DOHH2 (cell line): Measurements from ENCODE around the gene SMARCA2.

Experiments
- H3F3A ChIP-seq: fragments of 200-600 bp; sonication (generic), shearing (Covaris generic); 2 replicates; pipeline ENCODE4 v1.6.0; 2016; ENCODE audit warnings: antibody characterized with exemption, mild to moderate bottlenecking; ENCODE audit not compliant: control insufficient read depth, insufficient read depth
- H3K27ac ChIP-seq: fragments of 200-600 bp; sonication (generic); 2 replicates; pipeline ENCODE4 v1.5.1; 2014; ENCODE audit warnings: low read depth, mild to moderate bottlenecking, low read length, moderate library complexity
- H3K27me3 ChIP-seq: fragments of 200-600 bp; sonication (generic); 2 replicates; pipeline ENCODE4 v1.6.1; 2014; ENCODE audit warnings: mild to moderate bottlenecking, low read length, mixed read lengths; ENCODE audit not compliant: control insufficient read depth
- H3K36me3 ChIP-seq: fragments of 200-600 bp; sonication (generic); 2 replicates; pipeline ENCODE4 v1.6.1; 2014; ENCODE audit warnings: mild to moderate bottlenecking, low read length, moderate library complexity, mixed read lengths; ENCODE audit not compliant: control insufficient read depth
- H3K4me1 ChIP-seq: fragments of 200-600 bp; sonication (generic); 2 replicates; pipeline ENCODE4 v1.6.1; 2014; ENCODE audit warnings: mild to moderate bottlenecking, low read length, mixed read lengths; ENCODE audit not compliant: control insufficient read depth
- H3K4me2 ChIP-seq: fragments of 200-600 bp; sonication (generic); 2 replicates; pipeline ENCODE4 v1.6.0; 2014; ENCODE audit warnings: mild to moderate bottlenecking, low read length, moderate library complexity
- H3K4me3 ChIP-seq: fragments of 200-600 bp; sonication (generic); 2 replicates; pipeline ENCODE4 v1.5.1; 2014; ENCODE audit warnings: mild to moderate bottlenecking, low read length, mixed read lengths
- H3K79me2 ChIP-seq: fragments of 200-600 bp; sonication (generic); 2 replicates; pipeline ENCODE4 v1.6.1; 2014; ENCODE audit warnings: mild to moderate bottlenecking, low read length, mixed read lengths; ENCODE audit not compliant: control insufficient read depth
- H3K9me2 ChIP-seq: fragments of 200-600 bp; sonication (generic); replicated peaks from 2 replicates; pipeline ENCODE4 v1.6.1; 2014; ENCODE audit warnings: mild to moderate bottlenecking, low read length, mixed read lengths; ENCODE audit not compliant: control insufficient read depth
- H3K9me3 ChIP-seq: fragments of 200-600 bp; sonication (generic); 2 replicates; pipeline ENCODE4 v1.6.1; 2014; ENCODE audit warnings: antibody characterized with exemption, low read length, mixed read lengths; ENCODE audit not compliant: control insufficient read depth, insufficient read depth
- H4K20me1 ChIP-seq: fragments of 200-600 bp; sonication (generic); 2 replicates; pipeline ENCODE4 v1.6.0; 2014; ENCODE audit warnings: low read depth, mild to moderate bottlenecking, antibody characterized with exemption, low read length, moderate library complexity; ENCODE audit not compliant: control insufficient read depth, insufficient read depth
- EZH2phosphoT487 ChIP-seq: fragments of 200-600 bp; sonication (generic); IDR thresholded peaks from 2 replicates; pipeline ENCODE4 v1.6.1; 2017; ENCODE audit warnings: borderline replicate concordance, mild to moderate bottlenecking, antibody characterized with exemption, low read length, moderate library complexity, mixed read lengths
- TF ChIP-seq, protein P1 (sequence below): fragments of 200-600 bp; sonication (generic); IDR thresholded peaks from one replicate; pipeline ENCODE4 v1.5.1; 2014; ENCODE audit warnings: antibody characterized with exemption, mild to moderate bottlenecking, low read depth, low read length; ENCODE audit not compliant: poor library complexity, severe bottlenecking

Gene SMARCA2

DNA sequence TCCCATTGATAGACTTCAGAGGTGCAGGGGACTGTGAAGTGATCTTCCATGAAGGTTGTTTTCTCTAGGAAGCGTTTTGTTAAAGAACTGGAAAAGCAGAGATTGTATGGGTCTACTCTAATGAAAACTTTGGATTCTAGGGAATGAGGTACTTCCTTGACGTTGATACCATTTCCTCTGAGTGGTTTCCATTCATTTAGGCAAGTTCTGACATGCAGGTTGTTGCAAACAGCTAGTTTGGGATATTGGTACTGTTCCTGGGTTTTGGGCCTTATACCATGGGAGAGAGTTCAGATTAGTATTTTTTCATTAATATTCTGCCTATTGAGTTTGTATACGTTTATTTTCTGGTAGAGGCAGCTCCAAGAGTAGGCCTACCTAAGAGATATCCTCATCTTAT, 25.7 kb downstream of the SMARCA2 start:
- no peaks in the 10 kb centered on the region for H4K20me1 ChIP-seq
- no peaks in the 10 kb centered on the region for H3K9me2 ChIP-seq
- H3K4me1 ChIP-seq: no peaks in the 10 kb centered on the region
- no peak overlapping the region for H3K4me2 ChIP-seq
- peaks cover 72% of the 10 kb centered on the region for H3K36me3 ChIP-seq
- H3K27ac ChIP-seq: no peak overlapping the region
- H3K4me3 ChIP-seq: no peak overlapping the region
- H3F3A ChIP-seq: 0 out of 2 replicates have a peak, but pooled peaks cover 3% of the 10 kb centered on the region
- H3K27me3 ChIP-seq: no peaks in the 10 kb centered on the region
- TF ChIP-seq, protein P1, sequence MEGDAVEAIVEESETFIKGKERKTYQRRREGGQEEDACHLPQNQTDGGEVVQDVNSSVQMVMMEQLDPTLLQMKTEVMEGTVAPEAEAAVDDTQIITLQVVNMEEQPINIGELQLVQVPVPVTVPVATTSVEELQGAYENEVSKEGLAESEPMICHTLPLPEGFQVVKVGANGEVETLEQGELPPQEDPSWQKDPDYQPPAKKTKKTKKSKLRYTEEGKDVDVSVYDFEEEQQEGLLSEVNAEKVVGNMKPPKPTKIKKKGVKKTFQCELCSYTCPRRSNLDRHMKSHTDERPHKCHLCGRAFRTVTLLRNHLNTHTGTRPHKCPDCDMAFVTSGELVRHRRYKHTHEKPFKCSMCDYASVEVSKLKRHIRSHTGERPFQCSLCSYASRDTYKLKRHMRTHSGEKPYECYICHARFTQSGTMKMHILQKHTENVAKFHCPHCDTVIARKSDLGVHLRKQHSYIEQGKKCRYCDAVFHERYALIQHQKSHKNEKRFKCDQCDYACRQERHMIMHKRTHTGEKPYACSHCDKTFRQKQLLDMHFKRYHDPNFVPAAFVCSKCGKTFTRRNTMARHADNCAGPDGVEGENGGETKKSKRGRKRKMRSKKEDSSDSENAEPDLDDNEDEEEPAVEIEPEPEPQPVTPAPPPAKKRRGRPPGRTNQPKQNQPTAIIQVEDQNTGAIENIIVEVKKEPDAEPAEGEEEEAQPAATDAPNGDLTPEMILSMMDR: no peak
- TF ChIP-seq EZH2phosphoT487: no peak
- H3K79me2 ChIP-seq: no peaks in the 10 kb centered on the region; the same call in 1 of the 2 replicates
- H3K9me3 ChIP-seq: no peaks in the 10 kb centered on the region

DNA sequence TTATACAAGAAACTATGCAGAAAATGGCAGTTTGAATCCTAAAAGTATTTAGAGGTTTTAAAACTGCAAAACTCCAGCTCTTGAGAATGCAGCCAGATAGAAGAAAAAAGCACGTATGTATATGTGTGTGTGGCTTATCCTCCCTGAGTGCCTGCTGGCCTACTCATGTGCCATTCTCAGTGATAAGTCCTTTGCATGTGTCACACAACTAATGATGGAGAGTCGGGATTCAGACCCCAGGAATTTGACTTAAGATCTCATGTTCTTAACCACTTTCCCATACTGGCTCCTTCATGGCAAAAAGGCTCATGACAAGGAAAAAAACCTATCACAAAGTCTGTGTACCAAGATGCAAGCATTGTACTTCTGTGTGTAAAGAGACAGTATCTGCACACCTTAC, 26.6 kb downstream of the SMARCA2 start:
- H3K4me3 ChIP-seq: no peak overlapping the region
- no peak overlapping the region for H3K4me2 ChIP-seq
- TF ChIP-seq EZH2phosphoT487: no peak
- TF ChIP-seq, protein P1: no peak
- H3K36me3 ChIP-seq: peaks cover 63% of the 10 kb centered on the region
- no peaks in the 10 kb centered on the region for H3K9me3 ChIP-seq
- no peaks in the 10 kb centered on the region for H3K9me2 ChIP-seq
- no peaks in the 10 kb centered on the region for H3K27me3 ChIP-seq
- H4K20me1 ChIP-seq: no peaks in the 10 kb centered on the region
- H3K79me2 ChIP-seq: no peaks in the 10 kb centered on the region; the same call in 1 of the 2 replicates
- H3K27ac ChIP-seq: no peak overlapping the region
- H3K4me1 ChIP-seq: no peaks in the 10 kb centered on the region
- H3F3A ChIP-seq: no peaks in the 10 kb centered on the region

DNA sequence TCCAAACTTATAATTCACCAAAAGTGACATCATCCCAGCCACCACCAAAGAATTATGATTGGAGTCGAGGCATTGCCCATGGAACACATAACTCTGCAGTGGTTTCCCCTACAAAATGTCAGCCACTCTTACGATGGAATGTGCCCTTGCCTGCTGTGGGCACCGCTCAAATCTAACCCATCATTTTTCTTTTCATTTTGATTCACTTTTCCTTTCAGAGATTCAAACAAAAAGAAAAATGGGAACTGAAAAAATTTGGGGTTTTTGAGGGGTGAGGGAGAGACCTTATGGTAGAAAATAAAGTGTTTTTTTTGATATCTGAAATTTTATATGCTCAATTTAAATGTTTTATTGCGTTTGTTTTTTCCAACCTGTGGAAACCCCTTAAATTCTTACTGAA, 28.1 kb downstream of the SMARCA2 start:
- no peaks in the 10 kb centered on the region for H3K27me3 ChIP-seq
- H3K27ac ChIP-seq: no peak overlapping the region
- H3K4me1 ChIP-seq: no peaks in the 10 kb centered on the region
- no peaks in the 10 kb centered on the region for H3K9me3 ChIP-seq
- H3K4me3 ChIP-seq: no peak overlapping the region
- TF ChIP-seq, protein P1: no peak
- no peak for TF ChIP-seq EZH2phosphoT487
- H3F3A ChIP-seq: no peaks in the 10 kb centered on the region
- H4K20me1 ChIP-seq: no peaks in the 10 kb centered on the region
- no peaks in the 10 kb centered on the region for H3K79me2 ChIP-seq
- no peak overlapping the region for H3K4me2 ChIP-seq
- no peaks in the 10 kb centered on the region for H3K9me2 ChIP-seq
- H3K36me3 ChIP-seq: peaks cover 63% of the 10 kb centered on the region
